ENCODE results near the gene VAMP2. TPM values are rescaled to one million over a fixed set of nuclear protein-coding genes. Genes with fewer than 3 reads are reported as not detected.

Gene VAMP2
- total RNA-seq, 4 donors from 2014 or later: 10.9 to 37.0 (median 25.7) TPM

DNA sequence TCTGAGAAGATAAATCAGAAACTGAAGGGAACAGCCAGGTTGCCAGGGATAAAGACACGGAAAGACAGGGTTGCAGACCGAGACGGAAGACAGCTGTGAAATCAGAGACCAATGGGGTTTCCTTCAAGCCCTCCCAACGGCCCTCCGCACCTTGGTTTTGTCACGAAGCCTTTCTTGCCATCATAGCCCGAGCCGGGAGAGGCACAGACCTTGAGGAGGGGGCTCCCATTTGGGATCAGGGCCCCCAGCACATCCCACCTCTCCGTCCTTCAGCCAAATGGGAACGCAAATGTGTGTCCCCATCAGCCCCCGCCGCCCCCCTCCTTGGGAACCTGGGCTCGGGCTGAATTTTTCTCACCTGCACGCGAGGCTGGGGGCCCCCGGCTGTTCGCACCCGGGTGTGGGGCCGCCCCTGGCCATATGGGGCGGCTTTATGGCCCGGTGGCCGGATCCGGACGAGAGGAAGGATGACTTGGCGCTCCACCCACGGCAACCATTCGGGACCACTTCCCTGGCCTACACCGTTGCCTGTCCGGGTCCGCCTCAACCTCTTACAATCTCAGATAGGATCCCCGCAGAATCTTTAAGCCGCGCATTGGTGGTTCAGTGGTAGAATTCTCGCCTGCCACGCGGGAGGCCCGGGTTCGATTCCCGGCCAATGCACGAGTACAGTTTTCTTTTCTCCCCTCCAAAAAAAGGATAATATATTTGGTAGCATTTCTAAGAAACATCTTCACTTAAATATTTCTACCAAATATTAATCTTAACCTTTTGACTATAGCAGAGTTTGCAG is 37.4 kb downstream of the VAMP2 start:
- ATAC-seq: peak; percentile 45 to 51
- TF ChIP-seq, protein P1, sequence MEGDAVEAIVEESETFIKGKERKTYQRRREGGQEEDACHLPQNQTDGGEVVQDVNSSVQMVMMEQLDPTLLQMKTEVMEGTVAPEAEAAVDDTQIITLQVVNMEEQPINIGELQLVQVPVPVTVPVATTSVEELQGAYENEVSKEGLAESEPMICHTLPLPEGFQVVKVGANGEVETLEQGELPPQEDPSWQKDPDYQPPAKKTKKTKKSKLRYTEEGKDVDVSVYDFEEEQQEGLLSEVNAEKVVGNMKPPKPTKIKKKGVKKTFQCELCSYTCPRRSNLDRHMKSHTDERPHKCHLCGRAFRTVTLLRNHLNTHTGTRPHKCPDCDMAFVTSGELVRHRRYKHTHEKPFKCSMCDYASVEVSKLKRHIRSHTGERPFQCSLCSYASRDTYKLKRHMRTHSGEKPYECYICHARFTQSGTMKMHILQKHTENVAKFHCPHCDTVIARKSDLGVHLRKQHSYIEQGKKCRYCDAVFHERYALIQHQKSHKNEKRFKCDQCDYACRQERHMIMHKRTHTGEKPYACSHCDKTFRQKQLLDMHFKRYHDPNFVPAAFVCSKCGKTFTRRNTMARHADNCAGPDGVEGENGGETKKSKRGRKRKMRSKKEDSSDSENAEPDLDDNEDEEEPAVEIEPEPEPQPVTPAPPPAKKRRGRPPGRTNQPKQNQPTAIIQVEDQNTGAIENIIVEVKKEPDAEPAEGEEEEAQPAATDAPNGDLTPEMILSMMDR (IDR thresholded peaks at IDR 0.05 in 4 of 5, conservative IDR thresholded peaks at IDR 0.05 in 1 of 5): no peak
- no peak for TF ChIP-seq POLR2A (IDR thresholded peaks at IDR 0.05)
- Histone ChIP-seq H3K36me3 (no peaks in the 10 kb centered on the region), H3K4me1 (peaks cover 57 to 62% of the 10 kb centered on the region in 2 donors), H3K4me3 (peak overlapping the region; percentile 66 to 78 (median 72)), H3K27ac (peak overlapping the region; percentile 68 to 79 (median 74)), H3K27me3 (peaks cover 31 to 44% (median 37%) of the 10 kb centered on the region in 3 donors), H3K9me3 (no peaks in the 10 kb centered on the region)
- in situ Hi-C loops (cut with MboI; ENCODE audit: low sequenced_read_pairs in 4 of 4) (loop anchor here in 2 of 4 donors (10.0 kb wide), 2 partner anchors 49 to 59 kb away; partner anchors contain the start of gene TMEM107 (in 1 of the 2)), intact Hi-C loops (cut with DNase I; ENCODE audit: low total_unique reads) (no loop called here)
- DNase-seq: peak; percentile 63 to 68

DNA sequence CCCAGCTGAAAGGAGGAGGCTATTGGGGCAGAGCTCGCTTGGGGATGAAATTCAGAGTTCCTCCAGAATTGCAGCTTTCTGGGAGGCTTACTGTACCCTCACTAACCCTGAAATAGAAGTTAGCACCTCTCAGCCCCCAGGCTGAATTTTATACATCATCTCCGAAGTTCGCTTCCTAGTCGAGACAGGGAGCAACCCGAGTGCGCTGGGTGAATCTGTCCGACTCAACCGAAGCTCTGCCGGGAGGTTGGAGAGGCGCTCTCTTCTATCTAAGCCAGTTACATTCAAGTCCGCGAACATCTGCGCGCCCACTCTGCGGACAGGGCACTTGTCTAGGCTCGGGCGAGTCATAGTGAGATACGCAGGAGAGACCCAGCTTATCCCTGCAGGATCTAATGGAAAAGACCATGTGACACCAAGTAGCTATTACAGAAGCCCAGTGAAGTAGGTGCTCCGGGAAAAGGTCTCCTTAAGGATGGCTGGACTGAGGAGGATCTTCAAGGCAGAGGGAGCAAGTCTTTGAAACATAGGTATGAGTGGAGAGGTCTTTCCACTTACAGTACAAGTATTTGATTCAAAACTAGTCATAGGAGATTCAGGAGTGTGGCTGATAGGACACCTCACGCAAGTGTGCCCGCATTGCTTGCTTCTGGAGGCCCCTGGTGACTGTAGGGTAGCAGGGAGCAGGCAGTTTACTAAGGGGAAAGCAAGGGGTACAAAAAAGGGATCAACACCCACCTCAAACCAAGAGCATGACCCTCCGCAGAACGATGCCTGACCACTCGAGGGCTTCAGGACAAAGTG is 38.2 kb downstream of the VAMP2 start:
- no peak overlapping the region for H3K27ac ChIP-seq
- in situ Hi-C loops (cut with MboI; ENCODE audit: low sequenced_read_pairs in 4 of 4): loop anchor here in 2 of 4 donors (10.0 kb wide), 2 partner anchors 50 to 60 kb away; partner anchors contain the start of gene TMEM107 (in 1 of the 2)
- no peaks in the 10 kb centered on the region for H3K36me3 ChIP-seq
- peaks cover 31 to 44% (median 37%) of the 10 kb centered on the region in 3 donors for H3K27me3 ChIP-seq
- H3K4me3 ChIP-seq: peak overlapping the region in 3 of 4 donors; percentile 56 to 71 (median 63)
- DNase-seq: no peak
- ATAC-seq: no peak
- H3K9me3 ChIP-seq: no peaks in the 10 kb centered on the region
- no peak for TF ChIP-seq POLR2A (IDR thresholded peaks at IDR 0.05)
- TF ChIP-seq, protein P1 (IDR thresholded peaks at IDR 0.05 in 4 of 5, conservative IDR thresholded peaks at IDR 0.05 in 1 of 5): no peak
- intact Hi-C loops (cut with DNase I; ENCODE audit: low total_unique reads): no loop called here
- H3K4me1 ChIP-seq: peaks cover 58 to 63% of the 10 kb centered on the region in 2 donors

DNA sequence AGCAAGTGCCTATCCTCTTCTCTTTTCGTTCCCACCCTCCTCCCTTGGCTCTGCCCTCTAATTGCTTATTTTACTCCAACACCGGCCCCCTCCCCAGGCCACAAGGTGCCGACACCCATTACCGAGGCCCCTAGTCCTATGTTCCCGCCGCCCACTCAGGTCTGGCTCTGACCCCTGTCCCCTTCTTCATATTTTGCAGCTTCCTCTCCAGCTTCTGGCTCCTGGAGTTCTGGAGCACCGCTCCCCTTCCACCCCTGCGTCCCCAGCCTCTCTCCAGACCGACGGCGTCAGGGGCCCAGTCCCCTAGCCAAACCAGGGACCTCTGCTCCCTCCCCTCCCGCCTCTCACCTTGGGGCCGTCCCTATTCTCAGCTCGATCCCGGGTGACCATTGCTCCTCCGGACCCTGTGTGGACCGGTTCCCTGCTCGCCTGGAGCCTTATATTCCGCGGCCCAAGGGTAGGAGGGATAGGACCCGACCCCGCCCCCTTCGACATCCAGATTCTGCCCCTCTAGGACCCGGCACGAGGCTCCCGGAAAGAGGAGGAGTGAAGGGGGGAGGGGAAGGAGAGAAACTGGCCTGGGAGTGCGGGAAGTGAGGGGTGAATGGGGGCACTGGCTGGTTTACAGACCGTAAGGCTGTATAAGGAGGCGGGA is 38.9 kb downstream of the VAMP2 start, which contains the start of gene HES7:
HES7 (minus strand) TSS at position 412 of the 655 bp plus-strand sequence; CDS start at position 390, 22 bp downstream.
- intact Hi-C loops (cut with DNase I; ENCODE audit: low total_unique reads) (no loop called here), in situ Hi-C loops (cut with MboI; ENCODE audit: low sequenced_read_pairs in 4 of 4) (loop anchor here in 2 of 4 donors (10.0 kb wide), 2 partner anchors 51 to 61 kb away; partner anchors contain the start of gene TMEM107 (in 1 of the 2))
- TF ChIP-seq, protein P1 (IDR thresholded peaks at IDR 0.05 in 4 of 5, conservative IDR thresholded peaks at IDR 0.05 in 1 of 5): no peak
- TF ChIP-seq POLR2A (IDR thresholded peaks at IDR 0.05): no peak
- no peaks in the 10 kb centered on the region for H3K9me3 ChIP-seq
- H3K36me3 ChIP-seq: no peaks in the 10 kb centered on the region
- DNase-seq (no peak), ATAC-seq (no peak)
- H3K27ac ChIP-seq: peak within 1 kb of the TSS in 1 of 4 donors; percentile 4
- H3K4me1 ChIP-seq: peaks cover 58 to 64% of the 10 kb centered on the region in 2 donors
- H3K27me3 ChIP-seq: peaks cover 31 to 44% (median 37%) of the 10 kb centered on the region in 3 donors
- peak within 1 kb of the TSS; percentile 56 to 71 (median 60) for H3K4me3 ChIP-seq
